Measurements from ENCODE around the gene TMEM91. TPM values are rescaled to one million over a fixed set of nuclear protein-coding genes. Genes with fewer than 3 reads are reported as not detected.

Gene TMEM91
- total RNA-seq, 1 donor from 2014 or later, result 7.4 TPM

DNA sequence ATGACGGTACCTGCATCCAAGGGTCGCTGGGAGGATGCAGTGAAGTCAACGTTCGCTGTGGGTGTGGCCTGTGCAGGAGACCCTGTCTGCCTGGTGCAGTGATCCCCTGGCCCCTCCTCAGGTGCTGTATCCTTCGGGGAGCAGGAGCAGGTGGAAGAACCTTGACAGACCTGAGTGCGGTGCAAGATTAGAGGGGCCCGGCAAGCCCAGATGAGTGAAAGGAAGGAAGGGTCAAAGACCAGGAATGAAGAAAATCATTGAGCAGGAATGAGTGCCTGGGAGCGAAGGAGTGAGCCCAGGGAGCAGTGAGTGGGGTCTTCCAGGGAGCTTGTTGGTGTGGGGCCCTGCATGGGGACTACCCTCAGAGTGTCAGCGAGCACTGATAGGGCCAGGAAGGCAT is 38.1 kb downstream of the TMEM91 start:
- H3K4me1 Mint-ChIP-seq (ENCODE audit: low read depth, unreplicated experiment), result peaks cover 8% of the 10 kb centered on the region
- Histone ChIP-seq H3K27ac (ENCODE audit: low read depth, low read length) (no peak overlapping the region), H3K9ac (ENCODE audit: low read length) (no peak overlapping the region), H3K4me2 (ENCODE audit: low read length) (no peak overlapping the region), H3K4me1 (ENCODE audit: insufficient read depth, low read length) (no peaks in the 10 kb centered on the region), H4K20me1 (ENCODE audit: insufficient read depth, low read length) (no peaks in the 10 kb centered on the region), H3K36me3 (ENCODE audit: insufficient read depth, low read length) (peaks cover 6% of the 10 kb centered on the region), H3K27me3 (ENCODE audit: insufficient read depth, low read length) (no peaks in the 10 kb centered on the region), H3K79me2 (ENCODE audit: insufficient read depth, low read length) (no peaks in the 10 kb centered on the region), H3K9me3 (ENCODE audit: insufficient read depth, low read depth, low read length) (no peaks in the 10 kb centered on the region), H3K4me3 (ENCODE audit: insufficient read depth, low read depth, low read length) (no peak overlapping the region), H2AFZ (ENCODE audit: low read depth, low read length) (no peak overlapping the region)
- no peaks in the 10 kb centered on the region for H3K27me3 Mint-ChIP-seq (ENCODE audit: low read depth, unreplicated experiment)
- H3K4me3 Mint-ChIP-seq (ENCODE audit: unreplicated experiment), result no peak overlapping the region
- no peak for FAIRE-seq
- no peak overlapping the region for H3K27ac Mint-ChIP-seq (ENCODE audit: unreplicated experiment)
- H3K36me3 Mint-ChIP-seq (ENCODE audit: low read depth, unreplicated experiment), result peaks cover 24% of the 10 kb centered on the region
- DNase-seq (ENCODE audit: low read depth), result no peak
- H3K9me3 Mint-ChIP-seq (ENCODE audit: unreplicated experiment), result no peaks in the 10 kb centered on the region
- TF ChIP-seq, protein P1, sequence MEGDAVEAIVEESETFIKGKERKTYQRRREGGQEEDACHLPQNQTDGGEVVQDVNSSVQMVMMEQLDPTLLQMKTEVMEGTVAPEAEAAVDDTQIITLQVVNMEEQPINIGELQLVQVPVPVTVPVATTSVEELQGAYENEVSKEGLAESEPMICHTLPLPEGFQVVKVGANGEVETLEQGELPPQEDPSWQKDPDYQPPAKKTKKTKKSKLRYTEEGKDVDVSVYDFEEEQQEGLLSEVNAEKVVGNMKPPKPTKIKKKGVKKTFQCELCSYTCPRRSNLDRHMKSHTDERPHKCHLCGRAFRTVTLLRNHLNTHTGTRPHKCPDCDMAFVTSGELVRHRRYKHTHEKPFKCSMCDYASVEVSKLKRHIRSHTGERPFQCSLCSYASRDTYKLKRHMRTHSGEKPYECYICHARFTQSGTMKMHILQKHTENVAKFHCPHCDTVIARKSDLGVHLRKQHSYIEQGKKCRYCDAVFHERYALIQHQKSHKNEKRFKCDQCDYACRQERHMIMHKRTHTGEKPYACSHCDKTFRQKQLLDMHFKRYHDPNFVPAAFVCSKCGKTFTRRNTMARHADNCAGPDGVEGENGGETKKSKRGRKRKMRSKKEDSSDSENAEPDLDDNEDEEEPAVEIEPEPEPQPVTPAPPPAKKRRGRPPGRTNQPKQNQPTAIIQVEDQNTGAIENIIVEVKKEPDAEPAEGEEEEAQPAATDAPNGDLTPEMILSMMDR (IDR thresholded peaks at IDR 0.05; ENCODE audit: insufficient read depth, low read depth, low read length), result no peak
- no peak for TF ChIP-seq EZH2 (IDR thresholded peaks at IDR 0.05; ENCODE audit: insufficient read depth, low read length)

DNA sequence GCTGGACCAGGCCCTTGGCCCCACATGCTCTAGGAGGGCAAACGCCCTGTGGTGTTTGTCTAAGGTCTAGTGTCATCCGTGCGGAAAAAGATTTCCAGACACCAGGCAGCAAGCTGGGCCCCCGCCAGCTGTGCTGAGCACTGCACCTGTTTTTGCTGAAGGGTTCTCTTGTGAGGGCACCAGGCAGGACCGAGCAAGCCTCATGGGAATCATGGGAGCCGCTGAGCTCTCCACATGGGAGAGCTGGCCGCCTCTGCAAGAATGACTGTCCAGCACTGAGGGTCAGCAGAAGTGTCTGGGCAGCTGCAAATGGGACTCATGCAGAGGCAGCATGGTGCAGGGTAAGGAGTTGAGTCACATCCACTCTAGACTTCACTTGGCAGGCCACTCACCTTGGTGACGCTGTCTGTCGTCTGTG is 38.8 kb downstream of the TMEM91 start:
- no peak overlapping the region for H3K27ac ChIP-seq (ENCODE audit: low read depth, low read length)

DNA sequence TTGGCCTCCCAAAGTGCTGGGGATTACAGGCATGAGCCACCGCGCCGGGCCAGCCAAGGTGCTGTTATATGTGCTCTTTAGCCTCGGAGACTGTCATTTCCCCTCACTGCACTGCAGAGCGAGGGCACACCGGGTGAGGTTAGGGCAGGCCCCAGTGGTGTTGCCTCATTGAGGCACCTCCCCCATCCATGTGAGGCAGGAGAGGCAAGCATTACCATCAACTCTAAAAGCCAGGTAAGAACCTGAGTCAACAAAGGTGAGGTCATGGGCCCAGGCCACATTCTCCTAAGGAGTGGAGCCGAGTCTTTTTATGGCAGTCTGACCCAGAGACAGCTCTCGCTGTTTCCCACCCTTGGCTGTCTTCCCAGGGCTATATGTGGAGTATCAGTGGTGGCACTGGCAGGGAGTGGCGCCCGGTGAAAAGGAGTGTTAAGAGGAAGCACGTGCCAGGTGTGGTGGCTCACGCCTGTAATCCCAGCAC is 39.9 kb downstream of the TMEM91 start:
- Histone ChIP-seq H4K20me1 (ENCODE audit: insufficient read depth, low read length) (no peaks in the 10 kb centered on the region), H3K79me2 (ENCODE audit: insufficient read depth, low read length) (no peaks in the 10 kb centered on the region), H2AFZ (ENCODE audit: low read depth, low read length) (no peak overlapping the region), H3K27ac (ENCODE audit: low read depth, low read length) (no peak overlapping the region), H3K4me2 (ENCODE audit: low read length) (no peak overlapping the region), H3K4me3 (ENCODE audit: insufficient read depth, low read depth, low read length) (no peak overlapping the region), H3K4me1 (ENCODE audit: insufficient read depth, low read length) (no peaks in the 10 kb centered on the region), H3K9ac (ENCODE audit: low read length) (no peak overlapping the region), H3K27me3 (ENCODE audit: insufficient read depth, low read length) (no peaks in the 10 kb centered on the region), H3K36me3 (ENCODE audit: insufficient read depth, low read length) (peaks cover 10% of the 10 kb centered on the region), H3K9me3 (ENCODE audit: insufficient read depth, low read depth, low read length) (no peaks in the 10 kb centered on the region)
- no peak for TF ChIP-seq EZH2 (IDR thresholded peaks at IDR 0.05; ENCODE audit: insufficient read depth, low read length)
- TF ChIP-seq, protein P1 (IDR thresholded peaks at IDR 0.05; ENCODE audit: insufficient read depth, low read depth, low read length), result no peak
- no peaks in the 10 kb centered on the region for H3K9me3 Mint-ChIP-seq (ENCODE audit: unreplicated experiment)
- FAIRE-seq (no peak), DNase-seq (ENCODE audit: low read depth) (no peak)
- peaks cover 2% of the 10 kb centered on the region for H3K4me1 Mint-ChIP-seq (ENCODE audit: low read depth, unreplicated experiment)
- H3K36me3 Mint-ChIP-seq (ENCODE audit: low read depth, unreplicated experiment), result peaks cover 25% of the 10 kb centered on the region
- H3K27ac Mint-ChIP-seq (ENCODE audit: unreplicated experiment), result no peak overlapping the region
- H3K27me3 Mint-ChIP-seq (ENCODE audit: low read depth, unreplicated experiment), result no peaks in the 10 kb centered on the region
- no peak overlapping the region for H3K4me3 Mint-ChIP-seq (ENCODE audit: unreplicated experiment)

More for the DNA sequence above, 38.8 kb downstream of the TMEM91 start:
- no peak overlapping the region for H3K4me2 ChIP-seq (ENCODE audit: low read length)
- Mint-ChIP-seq H3K36me3 (ENCODE audit: low read depth, unreplicated experiment) (peaks cover 27% of the 10 kb centered on the region), H3K4me1 (ENCODE audit: low read depth, unreplicated experiment) (peaks cover 3% of the 10 kb centered on the region), H3K27me3 (ENCODE audit: low read depth, unreplicated experiment) (no peaks in the 10 kb centered on the region), H3K4me3 (ENCODE audit: unreplicated experiment) (no peak overlapping the region), H3K9me3 (ENCODE audit: unreplicated experiment) (no peaks in the 10 kb centered on the region), H3K27ac (ENCODE audit: unreplicated experiment) (no peak overlapping the region)
- no peaks in the 10 kb centered on the region for H3K79me2 ChIP-seq (ENCODE audit: insufficient read depth, low read length)
- H3K9ac ChIP-seq (ENCODE audit: low read length), result no peak overlapping the region
- H3K36me3 ChIP-seq (ENCODE audit: insufficient read depth, low read length), result peaks cover 9% of the 10 kb centered on the region
- TF ChIP-seq, protein P1 (IDR thresholded peaks at IDR 0.05; ENCODE audit: insufficient read depth, low read depth, low read length), result no peak
- no peak for TF ChIP-seq EZH2 (IDR thresholded peaks at IDR 0.05; ENCODE audit: insufficient read depth, low read length)
- H4K20me1 ChIP-seq (ENCODE audit: insufficient read depth, low read length), result no peaks in the 10 kb centered on the region
- H3K4me3 ChIP-seq (ENCODE audit: insufficient read depth, low read depth, low read length), result no peak overlapping the region
- H3K27me3 ChIP-seq (ENCODE audit: insufficient read depth, low read length), result no peaks in the 10 kb centered on the region
- H3K9me3 ChIP-seq (ENCODE audit: insufficient read depth, low read depth, low read length), result no peaks in the 10 kb centered on the region
- DNase-seq (ENCODE audit: low read depth) (no peak), FAIRE-seq (no peak)
- no peak overlapping the region for H2AFZ ChIP-seq (ENCODE audit: low read depth, low read length)
- H3K4me1 ChIP-seq (ENCODE audit: insufficient read depth, low read length), result no peaks in the 10 kb centered on the region
